GM18520 (cell line): ENCODE results near the gene CDH23.

ENCODE experiments used
- ATAC-seq: cut with Tn5 transposase; IDR thresholded peaks from one replicate; pipeline ENCODE4 v1.9.1; 2021; ENCODE audit not compliant: unreplicated experiment

The CDH23 gene

GRCh38 chr10:71634531-71635164, 237.9 kb downstream of the CDH23 start:
- ATAC-seq, result no peak

DNA sequence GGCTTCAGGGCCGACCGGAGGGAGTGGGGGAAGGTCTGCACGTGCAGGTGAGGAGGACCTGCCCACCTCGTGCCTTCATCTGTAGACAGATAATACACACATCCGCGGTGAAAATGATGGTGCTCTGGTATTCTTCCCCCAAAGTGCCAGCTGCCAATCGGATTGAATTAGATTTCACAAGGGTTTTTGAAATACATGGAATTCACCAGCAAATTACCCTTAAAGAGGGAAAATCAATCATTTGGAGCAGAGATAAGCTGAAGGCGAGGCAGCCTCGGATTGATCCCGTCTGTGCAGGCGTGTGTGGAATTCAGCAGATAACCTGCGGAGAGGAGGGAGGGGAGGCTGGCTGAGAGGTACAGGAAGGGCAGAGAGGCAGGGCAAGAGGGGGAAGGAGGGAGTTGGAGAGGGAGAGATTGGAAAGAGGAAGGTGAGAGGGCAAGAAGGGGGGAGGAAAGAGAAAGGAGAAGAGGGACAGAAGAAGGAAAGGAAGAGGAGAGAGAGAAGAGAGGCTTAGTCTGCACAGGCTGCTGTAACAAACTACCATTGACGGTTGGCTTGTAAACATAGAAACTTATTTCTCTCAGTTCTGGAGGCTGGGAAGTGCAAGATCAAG, 238.6 kb downstream of the CDH23 start:
- ATAC-seq, result no peak

- ATAC-seq, result no peak
These were observed 239.1 kb downstream of the CDH23 start for GRCh38 chr10:71635867-71636266.

DNA sequence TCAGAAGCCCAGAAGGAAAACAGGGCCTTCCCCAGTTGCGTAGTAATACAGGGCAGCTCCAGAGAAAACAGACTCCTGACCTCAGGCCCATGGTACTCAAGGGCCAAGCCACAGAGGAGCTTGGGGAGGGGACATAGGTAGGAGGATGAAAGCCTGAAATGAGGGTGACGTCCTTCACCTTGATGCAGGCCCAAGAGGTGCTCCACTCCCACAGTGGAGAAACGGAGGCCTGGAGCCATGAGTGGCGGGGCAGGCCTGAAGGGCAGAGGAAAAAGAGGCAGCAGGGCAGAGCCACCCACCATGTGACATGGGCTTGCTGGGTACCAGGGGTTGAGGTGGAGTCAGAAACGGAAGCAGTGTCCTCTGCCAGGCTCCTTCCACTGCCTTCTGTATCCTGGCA, 239.9 kb downstream of the CDH23 start:
- ATAC-seq, result no peak

- ATAC-seq, result no peak
These were observed 240.6 kb downstream of the CDH23 start for GRCh38 chr10:71637305-71637704.

- ATAC-seq, result no peak
These were observed 241.5 kb downstream of the CDH23 start for GRCh38 chr10:71638064-71638821.

DNA sequence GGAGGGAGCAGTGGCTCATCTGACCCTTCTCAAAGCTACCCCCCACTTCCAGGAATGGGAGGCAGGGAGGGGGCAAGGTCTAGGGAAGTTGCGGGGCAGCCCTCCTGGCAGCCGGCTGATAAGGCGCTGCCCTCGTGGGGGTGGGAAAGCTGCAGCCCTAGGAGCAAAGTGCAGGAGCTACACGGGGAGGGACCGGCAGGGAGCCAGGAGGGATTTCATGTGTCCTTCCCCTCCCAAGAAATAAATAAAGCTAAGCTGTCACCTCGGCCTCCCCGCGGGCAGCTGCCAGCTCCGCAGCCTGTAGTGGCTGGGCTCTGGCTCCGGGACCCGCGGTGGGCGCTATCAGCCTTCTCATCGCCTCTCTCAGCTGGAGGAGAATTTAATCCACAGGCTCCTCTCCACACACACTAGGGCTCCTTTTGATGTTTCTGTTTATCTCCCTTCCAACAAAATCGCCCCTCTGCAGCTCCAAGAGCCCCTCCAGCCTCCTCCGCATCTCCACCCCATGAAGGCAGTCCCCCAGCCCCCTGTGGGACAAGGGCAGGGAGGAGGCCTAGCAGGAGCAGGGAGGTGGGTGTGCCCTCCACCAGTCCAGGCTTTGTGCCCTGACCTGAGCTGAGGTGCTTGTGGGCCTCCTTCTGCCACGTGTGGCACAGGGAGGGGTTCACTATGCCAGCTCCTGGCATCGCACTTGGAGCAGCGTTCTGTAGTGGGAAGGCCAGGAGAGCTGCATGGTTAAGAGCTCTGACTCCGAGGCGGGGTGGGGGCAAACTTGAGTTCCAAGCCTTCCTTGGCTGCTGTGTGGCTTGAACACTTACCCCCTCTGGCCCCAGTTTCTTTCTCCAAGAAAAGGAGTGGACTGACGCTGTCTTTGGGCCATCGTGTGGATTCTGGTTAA, 242.4 kb downstream of the CDH23 start:
- no peak for ATAC-seq

- no peak for ATAC-seq
These were observed 243.9 kb downstream of the CDH23 start for GRCh38 chr10:71640607-71641006.

GRCh38 chr10:71641449-71641848, 244.7 kb downstream of the CDH23 start:
- ATAC-seq, result no peak

DNA sequence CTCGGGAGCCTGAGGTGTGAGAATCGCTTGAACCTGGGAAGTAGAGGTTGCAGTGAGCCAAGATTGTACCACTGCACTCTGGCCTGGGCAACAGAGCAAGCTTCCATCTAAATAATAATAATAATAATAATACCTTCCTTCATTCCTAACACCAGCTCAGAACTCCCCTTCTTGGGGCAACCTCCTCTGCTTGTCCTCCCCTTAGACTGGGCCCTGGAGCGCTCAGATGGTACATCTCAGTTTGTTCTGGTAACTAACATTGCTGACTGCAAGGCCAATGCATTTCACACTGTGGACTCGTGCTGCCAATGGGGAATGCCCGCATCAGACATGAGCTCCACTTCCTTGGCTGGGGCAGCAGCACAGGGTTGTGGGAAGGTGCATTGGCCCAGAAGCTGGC, 245.3 kb downstream of the CDH23 start:
- no peak for ATAC-seq

GRCh38 chr10:71643904-71644303, 247.2 kb downstream of the CDH23 start:
- no peak for ATAC-seq

DNA sequence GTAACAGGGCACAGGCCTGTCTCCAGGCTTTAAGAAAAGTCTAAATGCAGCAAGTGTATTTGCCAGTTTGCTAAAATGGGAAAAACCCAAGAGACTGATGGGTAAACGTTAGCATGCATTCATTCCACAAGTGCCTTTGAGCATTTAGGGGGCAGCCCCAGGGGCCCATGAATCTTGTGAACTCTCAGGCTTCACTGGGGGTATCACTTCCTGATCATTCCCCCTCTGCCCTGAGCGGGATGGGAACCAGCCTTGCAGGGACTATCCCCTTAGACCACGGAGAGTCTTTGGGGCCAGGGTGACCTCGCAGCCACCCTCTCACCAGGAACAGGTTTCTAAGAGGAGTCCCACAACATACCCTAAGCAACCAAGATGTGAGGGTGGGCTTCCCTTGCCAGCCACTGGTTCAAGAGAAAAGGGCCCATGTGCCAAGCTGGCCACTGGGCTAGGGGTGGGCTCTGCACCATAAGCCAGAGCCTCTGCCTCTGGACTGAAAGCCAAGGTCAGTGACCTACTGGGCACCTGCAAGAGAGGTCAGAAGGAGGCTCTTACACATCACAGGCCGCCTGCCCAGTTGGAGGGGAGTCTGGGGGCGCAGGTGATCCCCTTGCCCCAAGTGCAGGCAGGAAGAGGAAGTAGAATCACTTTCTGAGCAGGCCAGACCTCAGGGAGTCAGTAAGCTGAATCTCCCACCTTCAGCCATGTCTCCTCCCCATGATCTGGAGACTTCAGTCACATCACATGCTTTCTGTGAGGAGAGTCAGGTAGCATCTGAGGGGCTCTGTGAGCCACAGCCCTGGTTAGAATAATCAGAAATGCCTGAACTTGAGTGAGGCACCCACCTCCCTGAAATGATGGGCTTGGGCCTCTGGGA, 247.8 kb downstream of the CDH23 start:
- no peak for ATAC-seq

- no peak for ATAC-seq
These were observed 248.5 kb downstream of the CDH23 start for GRCh38 chr10:71645185-71645584.

- no peak for ATAC-seq
These were observed 249.3 kb downstream of the CDH23 start for GRCh38 chr10:71646037-71646436.

GRCh38 chr10:71646592-71647292, 250.0 kb downstream of the CDH23 start:
- ATAC-seq, result no peak

GRCh38 chr10:71647526-71648253, 251.0 kb downstream of the CDH23 start:
- ATAC-seq, result no peak

GRCh38 chr10:71648254-71648932, 251.7 kb downstream of the CDH23 start:
- ATAC-seq, result no peak

DNA sequence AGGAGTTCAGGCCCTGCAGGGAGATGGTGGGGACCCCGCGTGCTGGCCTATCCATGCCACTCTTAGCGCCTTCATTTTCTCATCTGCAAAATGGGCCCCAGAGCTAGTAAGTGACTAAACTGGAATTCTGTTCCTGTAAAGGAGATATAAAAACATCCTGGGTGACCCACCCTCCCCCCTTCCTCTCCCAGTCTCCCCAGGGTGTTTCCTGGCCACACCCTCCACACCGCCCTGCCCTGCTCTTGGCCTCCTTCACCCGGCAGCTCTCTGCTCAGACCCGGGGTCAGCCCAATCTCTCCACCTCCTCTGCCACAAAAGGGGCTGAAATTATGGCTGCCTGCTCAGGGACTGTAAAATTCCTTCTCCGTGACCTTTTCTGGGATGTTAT, 252.2 kb downstream of the CDH23 start:
- ATAC-seq, result no peak

DNA sequence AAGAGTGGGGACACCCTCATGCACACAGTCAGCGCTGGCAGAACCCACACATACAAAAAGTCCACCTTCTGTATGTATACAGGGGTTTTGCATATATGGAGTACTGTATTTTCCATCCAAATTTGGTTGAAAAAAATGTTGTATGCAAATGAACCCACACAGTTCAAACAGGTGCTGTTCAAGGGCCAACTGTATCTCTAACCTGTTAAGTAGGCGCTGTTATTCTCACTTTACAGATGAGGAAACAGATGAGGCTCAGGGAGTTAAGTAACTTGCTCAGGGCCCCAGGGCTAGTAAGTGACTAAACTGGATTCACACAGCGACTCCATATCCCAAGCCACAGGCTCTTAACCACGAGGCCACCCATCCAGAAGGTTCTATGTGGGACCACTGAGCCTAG, 252.9 kb downstream of the CDH23 start:
- ATAC-seq, result no peak
